Gastroesophageal sphincter (tissue), 4 donors: ENCODE measurements around the gene ARG2. TPM values are rescaled to one million over a fixed set of nuclear protein-coding genes. Genes with fewer than 3 reads are reported as not detected.

Experiments
- ATAC-seq: fragments of 150-250 bp; one replicate; pipeline ENCODE4 v1.9.1; 2016; ENCODE audit warnings: mild to moderate bottlenecking, moderate library complexity
- H3K27ac ChIP-seq, 4 donors: fragments of 200-600 bp; sonication (generic) in 3 of 4; 1 replicate in 3 of 4; 2 replicates in 1 of 4; pipeline ENCODE4 v1.5.1; 2016 to 2019
- H3K27me3 ChIP-seq: fragments of 200-600 bp; sonication (generic); one replicate; pipeline ENCODE4 v1.5.1; 2019
- H3K36me3 ChIP-seq, 2 donors: fragments of 200-600 bp; sonication (generic); one replicate each; pipeline ENCODE4 v1.5.1; 2019; ENCODE audit warnings: control low read depth in 1 of 2
- H3K4me1 ChIP-seq, 3 donors: fragments of 200-600 bp; sonication (generic); 1 replicate in 2 of 3; 2 replicates in 1 of 3; pipeline ENCODE4 v1.5.1; 2016 to 2019; ENCODE audit warnings: control low read depth in 2 of 3
- H3K4me3 ChIP-seq, 2 donors: fragments of 200-600 bp; sonication (generic); one replicate each; pipeline ENCODE4 v1.5.1; 2019; ENCODE audit warnings: mild to moderate bottlenecking in 1 of 2, moderate library complexity in 1 of 2
- H3K9me3 ChIP-seq, 3 donors: fragments of 200-600 bp; sonication (generic); one replicate each; pipeline ENCODE4 v1.5.1; 2017 to 2019; ENCODE audit warnings: control low read depth in 2 of 3
- EP300 ChIP-seq: sonication (generic); formaldehyde crosslinking; IDR thresholded peaks from one replicate; pipeline ENCODE4 v1.6.1; 2017; ENCODE audit warnings: antibody characterized with exemption, mild to moderate bottlenecking
- POLR2A ChIP-seq, 2 donors: fragments of 450-650 bp; IDR thresholded peaks; one replicate each; pipeline ENCODE4 v1.6.1; 2017; ENCODE audit warnings: antibody characterized with exemption in 2 of 2, mild to moderate bottlenecking in 2 of 2, moderate library complexity in 1 of 2
- POLR2AphosphoS5 ChIP-seq: sonication (generic); formaldehyde crosslinking; IDR thresholded peaks from one replicate; pipeline ENCODE4 v1.6.1; 2017; ENCODE audit warnings: antibody characterized with exemption
- WGBS, 2 donors: methylation state at CpG; one replicate each; pipeline ENCODE4 v1.1.5; 2018; ENCODE audit warnings: low coverage in 1 of 2; 5-methylcytosine and 5-hydroxymethylcytosine counted together
- total RNA-seq, 4 donors: library from RNA; depleted of rRNA; stranded (reverse); fragments of >200 nt; gene quantifications; one replicate each; pipeline ENCODE4 v1.1.0, GENCODE V29; 2016
- TF ChIP-seq, protein P1 (sequence below), 4 experiments: fragments of 200-600 bp in 2 of 4; fragments of 450-650 bp in 2 of 4; sonication (generic) in 1 of 4; IDR thresholded peaks; one replicate each; pipeline ENCODE4 v1.5.1; 2017 to 2019; ENCODE audit warnings: antibody characterized with exemption in 4 of 4, mild to moderate bottlenecking in 2 of 4, moderate library complexity in 2 of 4

ARG2 gene
- total RNA-seq, 4 donors from 2014 or later, result 5.7 to 24.7 (median 14.9) TPM

DNA sequence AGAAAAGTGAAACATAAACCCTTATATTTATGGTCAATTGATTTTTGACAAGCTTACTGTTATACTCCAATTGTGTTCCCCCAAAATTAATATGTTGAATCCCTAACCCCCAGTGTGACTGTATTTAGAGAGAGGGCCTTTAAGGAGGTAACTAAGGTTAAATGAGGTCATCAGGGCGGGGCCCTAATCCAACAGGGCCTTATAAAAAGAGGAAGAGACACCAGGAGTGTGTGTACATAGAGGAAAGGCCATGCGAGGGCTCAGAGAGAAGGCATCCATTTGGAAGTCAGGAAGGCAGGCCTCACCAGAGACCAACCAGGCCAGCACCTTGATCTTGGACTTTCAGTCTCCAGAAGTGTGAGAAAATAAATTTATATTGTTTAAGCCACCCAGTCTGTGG, 61.2 kb downstream of the ARG2 start:
- Histone ChIP-seq H3K4me3 (no peak overlapping the region), H3K27ac (no peak overlapping the region), H3K36me3 (peaks cover 0 to 77% of the 10 kb centered on the region in 2 donors), H3K4me1 (no peaks in the 10 kb centered on the region), H3K9me3 (no peaks in the 10 kb centered on the region), H3K27me3 (no peaks in the 10 kb centered on the region)
- WGBS, 2 donors, result 70 to 80% methylated on average over 2 of the region's 2 CpGs
- TF ChIP-seq EP300 (no peak), POLR2A (IDR thresholded peaks at IDR 0.05) (no peak), POLR2AphosphoS5 (no peak)
- TF ChIP-seq, protein P1, sequence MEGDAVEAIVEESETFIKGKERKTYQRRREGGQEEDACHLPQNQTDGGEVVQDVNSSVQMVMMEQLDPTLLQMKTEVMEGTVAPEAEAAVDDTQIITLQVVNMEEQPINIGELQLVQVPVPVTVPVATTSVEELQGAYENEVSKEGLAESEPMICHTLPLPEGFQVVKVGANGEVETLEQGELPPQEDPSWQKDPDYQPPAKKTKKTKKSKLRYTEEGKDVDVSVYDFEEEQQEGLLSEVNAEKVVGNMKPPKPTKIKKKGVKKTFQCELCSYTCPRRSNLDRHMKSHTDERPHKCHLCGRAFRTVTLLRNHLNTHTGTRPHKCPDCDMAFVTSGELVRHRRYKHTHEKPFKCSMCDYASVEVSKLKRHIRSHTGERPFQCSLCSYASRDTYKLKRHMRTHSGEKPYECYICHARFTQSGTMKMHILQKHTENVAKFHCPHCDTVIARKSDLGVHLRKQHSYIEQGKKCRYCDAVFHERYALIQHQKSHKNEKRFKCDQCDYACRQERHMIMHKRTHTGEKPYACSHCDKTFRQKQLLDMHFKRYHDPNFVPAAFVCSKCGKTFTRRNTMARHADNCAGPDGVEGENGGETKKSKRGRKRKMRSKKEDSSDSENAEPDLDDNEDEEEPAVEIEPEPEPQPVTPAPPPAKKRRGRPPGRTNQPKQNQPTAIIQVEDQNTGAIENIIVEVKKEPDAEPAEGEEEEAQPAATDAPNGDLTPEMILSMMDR (IDR thresholded peaks at IDR 0.05), result no peak
- ATAC-seq, result no peak

DNA sequence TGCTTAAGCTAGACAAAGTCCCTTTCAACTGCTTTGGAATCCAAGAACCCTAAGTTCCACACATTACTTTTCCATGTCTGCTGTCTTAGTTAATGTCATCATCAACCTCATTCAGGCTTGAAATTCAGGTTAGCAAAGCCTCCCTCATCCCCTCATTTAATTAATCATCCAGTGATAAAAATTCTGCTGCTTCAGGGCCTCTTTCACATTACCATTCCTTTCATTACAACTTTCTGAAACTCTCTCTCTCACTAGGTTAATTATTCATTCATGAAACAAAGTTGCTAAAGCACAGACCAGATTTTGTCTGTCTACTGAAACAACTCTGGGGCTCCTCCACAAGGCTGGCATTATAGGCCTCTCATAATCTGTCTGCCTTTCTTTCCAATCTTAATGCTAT, 64.1 kb downstream of the ARG2 start:
- peaks cover 0 to 91% of the 10 kb centered on the region in 2 donors for H3K36me3 ChIP-seq
- H3K27ac ChIP-seq, result no peak overlapping the region
- H3K9me3 ChIP-seq, result no peaks in the 10 kb centered on the region
- ATAC-seq, result no peak
- no peak overlapping the region for H3K4me3 ChIP-seq
- TF ChIP-seq, protein P1 (IDR thresholded peaks at IDR 0.05), result no peak
- TF ChIP-seq EP300 (no peak), POLR2A (IDR thresholded peaks at IDR 0.05) (no peak), POLR2AphosphoS5 (no peak)
- H3K4me1 ChIP-seq, result no peaks in the 10 kb centered on the region
- H3K27me3 ChIP-seq, result no peaks in the 10 kb centered on the region

DNA sequence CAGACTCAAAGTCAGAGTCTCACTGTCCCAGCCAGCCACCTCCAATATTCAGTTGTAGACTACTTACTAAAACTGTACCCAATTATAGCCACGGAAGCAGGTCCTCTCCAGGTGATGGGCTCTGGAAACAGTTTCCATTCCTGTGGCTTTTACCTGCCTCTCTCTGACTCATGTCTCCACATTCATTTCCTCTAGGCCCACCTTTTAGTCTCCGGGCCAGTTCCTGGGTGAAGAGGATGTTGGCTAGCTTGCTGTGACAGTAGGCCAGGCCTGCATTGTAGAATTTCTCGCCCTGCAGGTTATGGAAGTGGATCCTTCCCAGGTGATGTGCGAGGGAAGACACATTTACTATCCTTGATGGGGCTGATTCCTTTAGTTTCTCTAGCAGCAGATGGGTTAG, 70.3 kb downstream of the ARG2 start:
- H3K9me3 ChIP-seq, result no peaks in the 10 kb centered on the region
- H3K27me3 ChIP-seq, result no peaks in the 10 kb centered on the region
- H3K4me1 ChIP-seq, result peaks cover 0 to 26% (median 4%) of the 10 kb centered on the region in 3 donors
- 90% methylated on average over 4 of the region's 4 CpGs; no CpG with 5 or more reads in 1 of the 2 donors for WGBS, 2 donors
- H3K27ac ChIP-seq, result no peak overlapping the region
- peaks cover 8 to 76% of the 10 kb centered on the region in 2 donors for H3K36me3 ChIP-seq
- H3K4me3 ChIP-seq, result no peak overlapping the region
- no peak for ATAC-seq
- TF ChIP-seq POLR2A (IDR thresholded peaks at IDR 0.05) (no peak), EP300 (no peak), POLR2AphosphoS5 (no peak)
- TF ChIP-seq, protein P1 (IDR thresholded peaks at IDR 0.05), result no peak

DNA sequence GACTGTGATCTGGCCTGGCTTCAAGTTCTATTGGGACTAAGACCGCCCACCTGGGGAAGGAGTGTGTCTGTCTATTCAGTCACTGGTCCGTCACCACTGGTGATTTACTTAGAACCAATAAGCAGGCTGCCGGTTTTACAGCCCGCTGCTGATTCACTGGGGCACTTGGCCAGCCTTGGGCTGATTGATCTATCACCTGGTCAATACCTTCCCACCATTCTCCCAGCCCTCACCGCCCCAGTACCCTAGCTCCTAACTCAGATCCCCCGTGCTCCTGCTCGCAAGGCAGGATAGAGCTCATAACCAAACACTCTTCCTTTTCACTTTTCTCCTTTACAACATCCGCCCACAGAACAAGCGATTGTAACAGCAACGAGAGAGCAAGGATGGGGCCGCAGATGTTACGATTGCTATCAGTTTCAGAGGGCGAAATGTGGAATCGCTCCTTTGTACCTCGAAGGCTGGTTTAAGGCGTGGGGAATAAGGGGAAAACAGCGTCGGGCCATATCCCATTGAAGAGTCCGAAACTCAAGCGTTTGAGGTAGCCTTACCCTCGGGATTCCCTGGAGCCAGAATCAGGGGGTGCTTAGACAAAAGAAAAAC, 75.2 kb downstream of the ARG2 start:
- TF ChIP-seq, protein P1 (IDR thresholded peaks at IDR 0.05), result no peak
- TF ChIP-seq EP300 (no peak), POLR2AphosphoS5 (no peak), POLR2A (IDR thresholded peaks at IDR 0.05) (no peak)
- H3K27me3 ChIP-seq, result no peaks in the 10 kb centered on the region
- H3K27ac ChIP-seq, result peak overlapping the region; percentile 44 to 89 (median 87)
- peak overlapping the region; percentile 77 to 90 for H3K4me3 ChIP-seq
- peaks cover 0 to 28% of the 10 kb centered on the region in 2 donors for H3K36me3 ChIP-seq
- peaks cover 0 to 28% (median 4%) of the 10 kb centered on the region in 3 donors for H3K4me1 ChIP-seq
- peak; percentile 40 for ATAC-seq
- WGBS, 2 donors, result 1 to 2% methylated on average over 18 to 20 of the region's 21 CpGs
- H3K9me3 ChIP-seq, result no peaks in the 10 kb centered on the region

DNA sequence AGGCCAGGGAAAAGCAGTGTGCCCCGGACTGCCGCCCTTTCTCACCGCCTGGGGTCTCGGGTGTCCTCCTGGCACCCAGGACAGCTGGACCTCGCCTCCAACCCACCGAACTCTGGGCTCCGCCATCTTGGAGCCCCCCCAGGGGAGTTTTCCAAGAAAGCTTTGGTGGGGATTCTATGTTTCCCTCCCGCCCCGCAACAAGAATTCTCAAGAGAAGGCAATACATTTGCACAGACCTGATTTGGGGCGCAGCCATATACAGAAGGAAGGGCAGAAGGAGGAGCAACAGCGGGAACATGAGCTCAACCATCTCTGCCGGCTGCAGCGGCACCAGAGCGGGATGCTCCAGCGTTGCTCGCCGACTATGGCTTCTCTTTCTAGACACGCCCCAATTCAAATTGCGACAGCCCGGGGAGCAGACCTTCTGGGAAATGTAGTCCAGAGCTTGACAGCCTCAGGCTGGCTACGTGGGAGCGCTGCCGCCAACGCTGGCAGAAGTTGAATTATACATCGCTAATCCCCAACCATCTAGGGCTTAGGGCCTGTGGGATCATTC, 75.8 kb downstream of the ARG2 start, which contains the start of gene RDH11:
RDH11 (minus strand) TSS at position 371 of the 556 bp plus-strand sequence; CDS start at position 310, 61 bp downstream.
- peak within 1 kb of the TSS; percentile 77 to 90 for H3K4me3 ChIP-seq
- peak within 1 kb of the TSS; percentile 44 to 89 (median 87) for H3K27ac ChIP-seq
- peak; percentile 86 for TF ChIP-seq POLR2AphosphoS5
- TF ChIP-seq EP300, result no peak
- TF ChIP-seq POLR2A (IDR thresholded peaks at IDR 0.05), result peak; percentile 56 to 68
- peaks cover 0 to 22% of the 10 kb centered on the region in 2 donors for H3K36me3 ChIP-seq
- H3K27me3 ChIP-seq, result no peaks in the 10 kb centered on the region
- 0% methylated on average over 10 to 18 of the region's 25 CpGs for WGBS, 2 donors
- H3K4me1 ChIP-seq, result peaks cover 0 to 28% (median 4%) of the 10 kb centered on the region in 3 donors
- peak; percentile 99 for ATAC-seq
- no peaks in the 10 kb centered on the region for H3K9me3 ChIP-seq
